ENCODE data around the gene CDK5R2.
"Not testable (repeated sequence)": the region's sequence is repeated elsewhere in the genome, so short reads cannot be mapped to it uniquely, and the experiment has no call there.

Gene CDK5R2
- 0 reads per million in 4 donors for total RNA-seq

- DNase-seq, result peak in 3 of 5 donors; percentile 26 to 71 (median 26)
Measured at GRCh38 chr2:218959141-218959731, at the start of gene CDK5R2. Gene CDK5R2, plus strand, starts transcription at chr2:218959666. Its CDS starts 155 bp downstream, at chr2:218959821.

GRCh38 chr2:218910741-218911140 lies 48.7 kb upstream of the CDK5R2 start:
- DNase-seq, result no peak

DNA sequence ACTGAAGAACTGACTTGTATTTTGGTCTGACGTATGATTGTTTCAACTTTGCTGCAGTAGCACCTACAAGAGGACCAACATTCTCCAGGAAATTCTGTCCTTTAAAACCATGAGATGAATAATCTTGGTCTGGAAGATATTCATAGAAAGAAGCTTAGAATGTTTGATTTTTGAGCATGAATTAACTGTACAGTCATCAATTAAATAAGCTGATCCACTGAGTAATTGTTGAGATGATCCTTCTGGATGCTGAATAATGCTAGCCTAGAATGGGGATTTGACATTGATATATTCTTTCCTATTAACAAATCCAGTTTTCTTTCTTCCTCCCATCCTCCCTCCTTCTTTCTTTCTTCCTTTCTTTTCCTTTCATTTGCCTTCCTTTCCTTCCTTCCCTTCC lies 39.0 kb upstream of the CDK5R2 start:
- no peak for DNase-seq

DNA sequence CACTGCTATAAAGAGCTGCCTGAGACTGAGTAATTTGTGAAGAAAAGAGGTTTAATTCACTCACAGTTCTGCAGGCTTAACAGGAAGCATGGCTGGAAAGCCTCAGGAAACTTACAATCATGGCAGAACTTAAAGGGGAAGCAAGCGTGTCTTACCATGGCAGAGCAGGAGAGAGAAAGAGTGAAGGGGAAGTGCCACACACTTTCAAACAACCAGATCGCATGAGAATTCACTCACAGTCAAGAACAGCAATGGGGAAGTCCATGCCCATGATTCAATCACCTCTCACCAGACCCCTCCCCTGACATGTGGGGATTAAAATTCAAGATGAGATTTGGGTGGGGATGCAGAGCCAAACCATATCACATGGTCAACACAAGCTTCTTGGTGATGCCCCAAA lies 34.7 kb upstream of the CDK5R2 start:
- no peak for DNase-seq

- no peak for DNase-seq
Measured at GRCh38 chr2:218925434-218925833, 34.0 kb upstream of the CDK5R2 start.

DNA sequence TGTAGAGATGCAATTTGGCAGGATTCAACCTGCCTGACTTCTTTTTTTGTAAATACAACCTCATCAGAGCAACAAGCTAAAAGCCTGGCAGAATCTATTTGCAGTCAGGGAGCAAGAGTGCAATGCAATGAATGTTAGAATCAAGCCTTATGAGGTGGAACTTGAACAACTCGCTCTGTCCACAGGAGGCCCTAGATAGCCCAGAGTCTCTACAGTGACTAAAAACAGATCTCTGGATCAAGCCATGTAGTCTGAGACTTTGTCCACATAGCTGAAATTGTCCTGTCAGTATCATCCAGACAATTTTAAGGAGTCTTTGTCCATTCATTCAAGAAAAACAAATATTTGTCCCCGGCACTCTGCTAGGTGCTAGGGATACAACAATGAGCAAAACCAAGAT lies 32.0 kb upstream of the CDK5R2 start:
- no peak for DNase-seq

GRCh38 chr2:218927876-218928275 lies 31.6 kb upstream of the CDK5R2 start:
- DNase-seq, result no peak

DNA sequence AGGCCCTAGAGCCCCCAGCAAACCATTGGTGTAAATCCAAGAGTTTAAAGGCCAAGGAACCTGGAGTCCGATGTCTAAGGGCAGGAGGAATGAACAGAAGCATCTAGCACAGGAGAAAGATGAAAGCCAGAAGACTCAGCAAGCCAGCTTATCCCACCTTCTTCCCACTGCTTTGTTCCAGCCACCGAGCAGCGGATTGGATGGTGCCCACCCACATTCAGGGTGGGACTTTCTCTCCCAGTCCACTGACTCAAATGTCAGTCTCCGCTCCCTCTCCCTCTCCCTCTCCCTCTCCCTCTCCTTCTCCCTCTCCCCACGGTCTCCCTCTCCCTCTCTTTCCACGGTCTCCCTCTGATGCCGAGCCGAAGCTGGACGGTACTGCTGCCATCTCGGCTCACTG lies 29.0 kb upstream of the CDK5R2 start:
- DNase-seq, result not testable (repeated sequence)

GRCh38 chr2:218931751-218932150 lies 27.7 kb upstream of the CDK5R2 start:
- not testable (repeated sequence) for DNase-seq

- no peak for DNase-seq
Measured at GRCh38 chr2:218944759-218945404, 14.6 kb upstream of the CDK5R2 start.

- DNase-seq, result no peak
Measured at GRCh38 chr2:218946621-218947020, 12.8 kb upstream of the CDK5R2 start.

DNA sequence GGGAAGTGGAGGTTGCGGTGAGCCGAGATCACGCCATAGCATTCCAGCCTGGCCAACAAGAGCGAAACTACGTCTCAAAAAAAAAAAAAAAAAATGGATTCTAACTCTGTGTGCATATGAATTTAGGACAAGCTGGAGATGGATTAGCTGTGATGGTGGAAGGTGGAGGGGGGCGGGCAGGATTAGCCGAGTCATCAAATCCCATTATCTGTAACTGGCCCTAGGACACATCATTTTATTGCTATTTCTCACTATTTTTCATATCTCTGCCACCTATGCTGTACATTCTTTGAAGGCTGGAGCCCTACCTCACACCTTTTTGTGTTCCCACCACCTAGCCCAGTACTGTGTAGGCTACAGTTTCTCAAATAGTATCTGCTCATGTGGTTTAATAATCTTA lies 7.3 kb upstream of the CDK5R2 start:
- no peak for DNase-seq

GRCh38 chr2:218953366-218953954 lies 6.0 kb upstream of the CDK5R2 start:
- no peak for DNase-seq

DNA sequence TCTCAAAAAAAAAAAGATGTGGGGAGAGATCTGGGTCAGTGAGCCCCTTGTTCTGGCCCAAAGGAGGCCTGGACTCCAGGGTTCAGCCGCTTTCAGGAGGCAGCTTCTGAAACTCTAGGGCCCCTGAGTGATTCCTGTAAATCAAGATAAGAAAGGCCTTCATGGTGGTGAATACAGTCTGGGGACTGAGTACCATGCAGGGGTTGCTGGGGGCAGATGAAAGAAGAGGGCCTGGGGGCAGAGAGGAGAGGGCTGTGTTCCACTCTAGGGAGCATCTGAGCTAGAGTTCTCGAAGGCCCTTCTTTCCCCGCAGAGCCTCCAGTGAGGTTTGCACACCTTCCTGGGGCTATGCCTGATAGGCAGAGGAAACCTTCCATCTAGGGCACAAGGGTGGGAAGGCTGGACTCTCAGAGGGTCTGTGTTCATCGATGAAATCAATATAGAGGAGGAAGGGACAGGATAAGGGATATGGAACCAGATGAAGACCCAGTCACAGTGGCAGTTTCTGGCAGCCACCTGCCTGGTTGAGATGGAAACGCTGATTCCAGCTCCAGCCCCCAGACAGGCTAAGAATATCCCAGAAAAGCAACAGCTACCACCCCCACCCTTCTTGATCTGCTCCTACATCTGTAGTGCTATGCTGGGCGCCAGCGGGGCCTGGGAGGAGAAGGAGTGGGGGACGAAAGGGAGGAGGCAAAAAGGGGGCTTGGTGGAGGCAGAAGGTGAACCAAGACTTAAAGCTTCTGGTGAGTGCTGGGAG lies 4.7 kb upstream of the CDK5R2 start:
- no peak for DNase-seq

DNA sequence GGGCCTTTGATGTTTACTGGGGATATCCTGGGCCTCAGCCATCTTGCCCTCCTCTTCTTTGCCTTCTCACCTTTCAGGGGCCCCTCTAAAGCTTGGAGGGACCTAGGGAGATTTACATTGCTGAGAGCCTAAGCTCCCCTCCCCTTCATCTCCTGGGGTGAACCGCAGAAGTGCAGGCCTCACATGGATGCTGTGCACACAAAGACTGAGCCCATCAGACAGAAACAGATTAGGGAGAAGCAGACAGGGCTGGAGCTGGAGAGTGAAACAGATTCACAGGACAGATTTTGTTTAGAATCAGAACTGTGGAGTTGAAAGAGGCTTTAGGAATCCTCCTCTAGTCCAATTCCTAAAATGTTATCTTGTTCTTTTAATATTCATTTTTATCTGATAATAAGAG lies 3.4 kb upstream of the CDK5R2 start:
- no peak for DNase-seq

GRCh38 chr2:218957671-218958070 lies 1.8 kb upstream of the CDK5R2 start:
- no peak for DNase-seq

GRCh38 chr2:218958276-218958675 lies 1.2 kb upstream of the CDK5R2 start:
- DNase-seq, result no peak

DNA sequence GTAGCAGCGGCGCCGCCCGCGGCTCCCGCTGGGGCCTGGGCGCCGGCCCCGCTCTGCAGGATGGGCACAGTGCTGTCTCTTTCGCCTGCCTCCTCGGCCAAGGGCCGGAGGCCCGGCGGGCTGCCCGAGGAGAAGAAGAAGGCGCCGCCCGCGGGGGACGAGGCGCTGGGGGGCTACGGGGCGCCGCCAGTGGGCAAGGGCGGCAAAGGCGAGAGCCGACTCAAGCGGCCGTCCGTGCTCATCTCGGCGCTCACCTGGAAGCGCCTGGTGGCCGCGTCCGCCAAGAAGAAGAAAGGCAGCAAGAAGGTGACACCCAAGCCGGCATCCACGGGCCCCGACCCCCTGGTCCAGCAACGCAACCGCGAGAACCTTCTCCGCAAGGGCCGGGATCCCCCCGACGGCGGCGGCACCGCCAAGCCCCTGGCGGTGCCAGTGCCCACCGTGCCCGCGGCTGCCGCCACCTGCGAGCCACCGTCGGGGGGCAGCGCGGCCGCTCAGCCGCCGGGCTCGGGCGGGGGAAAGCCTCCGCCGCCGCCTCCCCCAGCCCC lies 369 bp downstream of the CDK5R2 start:
- no peak for DNase-seq

- DNase-seq, result no peak
Measured at GRCh38 chr2:218960309-218961165, 1.1 kb downstream of the CDK5R2 start.

GRCh38 chr2:218961229-218961628 lies 1.8 kb downstream of the CDK5R2 start:
- DNase-seq, result no peak

- no peak for DNase-seq
Measured at GRCh38 chr2:218961651-218962570, 2.4 kb downstream of the CDK5R2 start.
